IMR-90 (cell line): ENCODE results near the gene ARPC4. TPM values are rescaled to one million over a fixed set of nuclear protein-coding genes. Genes with fewer than 3 reads are reported as not detected.

Experiments used
- ATAC-seq: fragments of 200-7000 bp; cut with Tn5 transposase; 2 replicates; pipeline ENCODE4 v1.9.1; 2020; ENCODE audit warnings: low read depth, mild to moderate bottlenecking, moderate library complexity
- BruUV-seq: library from RNA; stranded (reverse); fragments of 400-500 nt; replicated peaks from 2 replicates; lab custom pipeline; 2021; lab: Mats Ljungman, UMichigan
- CTCF ChIA-PET: fragments of 300-600 bp; formaldehyde crosslinking; extraction: SDS; loops from one replicate; lab custom pipeline; 2021; ENCODE audit warnings: antibody characterized with exemption; lab: Yijun Ruan, JAX
- POLR2A ChIA-PET: fragments of 300-600 bp; sonication (Branson Sonifier 250); formaldehyde crosslinking; loops from one replicate; lab custom pipeline; 2022; ENCODE audit warnings: antibody characterized with exemption; ENCODE audit not compliant: unreplicated experiment; lab: Charles Lee
- DNase-seq: peaks from one replicate; pipeline ENCODE4 v3.0.0; 2013
- H2AFZ ChIP-seq: replicated peaks from 2 replicates; pipeline ENCODE3; 2013; ENCODE audit warnings: low read length, mild to moderate bottlenecking; ENCODE audit not compliant: poor library complexity
- H2AK5ac ChIP-seq: 2 replicates; pipeline ENCODE4 v1.6.1; 2013; ENCODE audit warnings: low read depth, low read length, inconsistent platforms
- H2AK9ac ChIP-seq: replicated peaks from 2 replicates; pipeline ENCODE3; 2013; ENCODE audit warnings: mild to moderate bottlenecking, low read depth, low read length, moderate library complexity; ENCODE audit not compliant: poor library complexity
- H2BK120ac ChIP-seq: 2 replicates; pipeline ENCODE4 v1.6.1; 2013; ENCODE audit warnings: low read depth, low read length, inconsistent platforms
- H2BK15ac ChIP-seq: 3 replicates; pipeline ENCODE4 v1.6.1; 2013; ENCODE audit warnings: low read depth, low read length, inconsistent platforms
- H2BK20ac ChIP-seq: 2 replicates; pipeline ENCODE4 v1.6.1; 2013; ENCODE audit warnings: low read depth, mild to moderate bottlenecking, inconsistent platforms, low read length, moderate library complexity
- H2BK5ac ChIP-seq: 2 replicates; pipeline ENCODE4 v1.6.1; 2013; ENCODE audit warnings: mild to moderate bottlenecking, low read depth, low read length, inconsistent platforms; ENCODE audit not compliant: poor library complexity, severe bottlenecking
- H3K14ac ChIP-seq: replicated peaks from 2 replicates; pipeline ENCODE4 v1.6.1; 2013; ENCODE audit warnings: low read depth, low read length, inconsistent platforms
- H3K18ac ChIP-seq: 2 replicates; pipeline ENCODE4 v1.6.1; 2013; ENCODE audit warnings: low read depth, low read length, control low read depth
- H3K23ac ChIP-seq: 2 replicates; pipeline ENCODE4 v1.6.1; 2013; ENCODE audit warnings: low read depth, low read length, inconsistent platforms
- H3K27ac ChIP-seq: 2 replicates; pipeline ENCODE4 v1.5.1; 2013; ENCODE audit warnings: mild to moderate bottlenecking, control low read depth, low read length; ENCODE audit not compliant: insufficient read depth
- H3K27me3 ChIP-seq: 2 replicates; pipeline ENCODE4 v1.6.1; 2013; ENCODE audit warnings: low read length; ENCODE audit not compliant: control insufficient read depth, insufficient read depth
- H3K36me3 ChIP-seq: 2 replicates; pipeline ENCODE4 v1.6.1; 2013; ENCODE audit warnings: low read length, mixed read lengths; ENCODE audit not compliant: control insufficient read depth, insufficient read depth
- H3K4ac ChIP-seq: 2 replicates; pipeline ENCODE4 v1.6.1; 2013; ENCODE audit warnings: low read depth, low read length, inconsistent platforms
- H3K4me1 ChIP-seq: 2 replicates; pipeline ENCODE4 v1.6.1; 2013; ENCODE audit warnings: low read length, mixed read lengths; ENCODE audit not compliant: control insufficient read depth, insufficient read depth
- H3K4me2 ChIP-seq: 2 replicates; pipeline ENCODE4 v1.6.1; 2013; ENCODE audit warnings: low read depth, mild to moderate bottlenecking, control low read depth, low read length, moderate library complexity
- H3K4me3 ChIP-seq: 2 replicates; pipeline ENCODE4 v1.5.1; 2013; ENCODE audit warnings: low read depth, mild to moderate bottlenecking, control low read depth, low read length, moderate library complexity; ENCODE audit not compliant: insufficient read depth
- H3K56ac ChIP-seq: 2 replicates; pipeline ENCODE4 v1.6.1; 2013; ENCODE audit warnings: low read length, inconsistent platforms; ENCODE audit not compliant: insufficient read depth; ENCODE audit errors: extremely low read depth
- H3K79me1 ChIP-seq, 2 experiments: 2 replicates each; pipeline ENCODE4 v1.6.1; 2013; ENCODE audit warnings: low read length in 2 of 2, inconsistent platforms in 1 of 2, low read depth in 1 of 2
- H3K9ac ChIP-seq: 2 replicates; pipeline ENCODE4 v1.6.1; 2013; ENCODE audit warnings: low read depth, low read length, control low read depth
- H3K9me1 ChIP-seq: 2 replicates; pipeline ENCODE4 v1.6.1; 2013; ENCODE audit warnings: low read length, inconsistent platforms; ENCODE audit not compliant: insufficient read depth
- H3K9me3 ChIP-seq: 2 replicates; pipeline ENCODE4 v1.6.1; 2013; ENCODE audit warnings: low read length; ENCODE audit not compliant: control insufficient read depth, insufficient read depth
- H4K20me1 ChIP-seq: 2 replicates; pipeline ENCODE4 v1.6.1; 2013; ENCODE audit warnings: low read length, inconsistent platforms; ENCODE audit not compliant: insufficient read depth
- H4K5ac ChIP-seq: 2 replicates; pipeline ENCODE4 v1.6.1; 2013; ENCODE audit warnings: mild to moderate bottlenecking, low read depth, low read length, control low read depth
- H4K8ac ChIP-seq, 2 experiments: 2 replicates each; pipeline ENCODE4 v1.6.1; 2013; ENCODE audit warnings: low read depth in 2 of 2, low read length in 2 of 2, control low read depth in 1 of 2, inconsistent platforms in 1 of 2
- H4K91ac ChIP-seq: 2 replicates; pipeline ENCODE4 v1.6.1; 2013; ENCODE audit warnings: low read depth, low read length, inconsistent platforms; ENCODE audit not compliant: insufficient read depth
- FOS ChIP-seq: fragments of 150-350 bp; IDR thresholded peaks from 2 replicates; pipeline ENCODE4 v1.6.1; 2016; ENCODE audit warnings: low read depth, low read length
- MAZ ChIP-seq: IDR thresholded peaks from 2 replicates; pipeline ENCODE4 v1.6.1; 2012; ENCODE audit warnings: low read depth, mild to moderate bottlenecking, low read length, improper control_type of control experiment, moderate library complexity, borderline replicate concordance
- RCOR1 ChIP-seq: IDR thresholded peaks from 2 replicates; pipeline ENCODE4 v1.6.1; 2012; ENCODE audit warnings: mild to moderate bottlenecking, low read length, improper control_type of control experiment; ENCODE audit not compliant: insufficient replicate concordance
- RFX5 ChIP-seq: IDR thresholded peaks from 2 replicates; pipeline ENCODE4 v1.8.0; 2012; ENCODE audit warnings: low read depth, mild to moderate bottlenecking, low read length, moderate library complexity
- WGBS, 2 experiments: methylation state at CpG; one replicate each; pipeline versions ENCODE4 v1.1.5 to v1.1.7; 2013; ENCODE audit warnings: missing lambda C conversion rate in 2 of 2; ENCODE audit not compliant: insufficient read length in 1 of 2; ENCODE audit errors: extremely low coverage in 2 of 2; 5-methylcytosine and 5-hydroxymethylcytosine counted together
- dilution Hi-C: fragments of 300-500 bp; cut with HindIII; formaldehyde crosslinking; loops from one replicate; pipeline ENCODE4 v1.14.3; 2018; ENCODE audit warnings: low sequenced_read_pairs; ENCODE audit not compliant: unreplicated experiment
- in situ Hi-C: fragments of 300-500 bp; cut with MboI; formaldehyde crosslinking; loops from 3 replicates; pipeline ENCODE4 v1.14.3; 2019; ENCODE audit warnings: low sequenced_read_pairs, inconsistent platforms, mixed read lengths
- intact Hi-C: fragments of 100-400 bp; cut with micrococcal nuclease; formaldehyde crosslinking; loops from 2 replicates; pipeline ENCODE4 v1.10.0; 2022
- polyA plus RNA-seq, 3 experiments: library from polyadenylated mRNA; depleted of rRNA; stranded (reverse); fragments of >200 nt; gene quantifications; 2 replicates each; pipeline ENCODE4 v1.2.3, GENCODE V29; 2012; ENCODE audit warnings: low replicate concordance in 1 of 3
- total RNA-seq: library from RNA; depleted of rRNA; stranded (reverse); fragments of >200 nt; gene quantifications from 2 replicates; pipeline ENCODE4 v1.2.3, GENCODE V29; 2012

ARPC4 gene
- total and polyA plus RNA-seq, 2 of the 4 experiments (the other 2 are of a cell fraction) = 188 to 383 TPM

- Histone ChIP-seq H3K4me3 (no peak overlapping the region), H2BK15ac (0 out of 3 replicates have a peak overlapping the region, but pooled peaks have one; percentile 11), H2BK120ac (peak overlapping the region; percentile 26; the same call in 1 of the 2 replicates), H3K9me1 (peaks cover 17% of the 10 kb centered on the region), H4K20me1 (no peaks in the 10 kb centered on the region), H3K18ac (no peak overlapping the region; the same call in 1 of the 2 replicates), H2BK20ac (no peak overlapping the region), H3K14ac (no peak overlapping the region), H3K27me3 (no peaks in the 10 kb centered on the region), H3K4me1 (peaks cover 20% of the 10 kb centered on the region), H2AK5ac (peak overlapping the region; percentile 63), H4K5ac (peak overlapping the region; percentile 37; the same call in 1 of the 2 replicates), H4K8ac (peak overlapping the region in 1 of 2 experiments; percentile 13; a peak in 1 of 4 replicates), H3K36me3 (peaks cover 58% of the 10 kb centered on the region), H3K27ac (peak overlapping the region; percentile 47), H4K91ac (no peak overlapping the region; the same call in 1 of the 2 replicates), H2AK9ac (peak overlapping the region; percentile 79), H3K79me1 (peaks cover 17 to 42% of the 10 kb centered on the region in 2 experiments), H3K4ac (peak overlapping the region; percentile 62), H3K9me3 (no peaks in the 10 kb centered on the region), H3K56ac (no peak overlapping the region), H3K23ac (no peak overlapping the region), H2BK5ac (peak overlapping the region; percentile 79), H3K4me2 (peak overlapping the region; percentile 15; the same call in 1 of the 2 replicates), H2AFZ (peak overlapping the region; percentile 55), H3K9ac (no peak overlapping the region)
- in situ Hi-C loops = no loop called here
- TSS peak; percentile 29 for BruUV-seq
- ChIA-PET POLR2A (no interaction called here), CTCF (no interaction called here)
- ATAC-seq (peak; percentile 4; the same call in 1 of the 2 replicates), DNase-seq (peak; percentile 52)
- 93% methylated on average over 2 of the region's 8 CpGs; no CpG with 5 or more reads in 1 of the 2 experiments for WGBS, 2 experiments
- intact Hi-C loops = no loop called here
- TF ChIP-seq FOS = peak; percentile 24; the same call in 1 of the 2 replicates
- TF ChIP-seq RCOR1 = no peak
- 0 out of 2 replicates have a peak, but pooled peaks have one; percentile 28 for TF ChIP-seq MAZ
- no peak for TF ChIP-seq RFX5
- dilution Hi-C loops = no loop called here
Measured at GRCh38 chr3:9747267-9747666, 45.6 kb upstream of the ARPC4 start.
